ENCODE measurements around the gene HLA-DRB5. TPM values are rescaled to one million over a fixed set of nuclear protein-coding genes. Genes with fewer than 3 reads are reported as not detected.
"Not testable (repeated sequence)": the region's sequence is repeated elsewhere in the genome, so short reads cannot be mapped to it uniquely, and the experiment has no call there.

HLA-DRB5 gene
- total RNA-seq, 1 donor from 2014 or later: 3.4 TPM

DNA sequence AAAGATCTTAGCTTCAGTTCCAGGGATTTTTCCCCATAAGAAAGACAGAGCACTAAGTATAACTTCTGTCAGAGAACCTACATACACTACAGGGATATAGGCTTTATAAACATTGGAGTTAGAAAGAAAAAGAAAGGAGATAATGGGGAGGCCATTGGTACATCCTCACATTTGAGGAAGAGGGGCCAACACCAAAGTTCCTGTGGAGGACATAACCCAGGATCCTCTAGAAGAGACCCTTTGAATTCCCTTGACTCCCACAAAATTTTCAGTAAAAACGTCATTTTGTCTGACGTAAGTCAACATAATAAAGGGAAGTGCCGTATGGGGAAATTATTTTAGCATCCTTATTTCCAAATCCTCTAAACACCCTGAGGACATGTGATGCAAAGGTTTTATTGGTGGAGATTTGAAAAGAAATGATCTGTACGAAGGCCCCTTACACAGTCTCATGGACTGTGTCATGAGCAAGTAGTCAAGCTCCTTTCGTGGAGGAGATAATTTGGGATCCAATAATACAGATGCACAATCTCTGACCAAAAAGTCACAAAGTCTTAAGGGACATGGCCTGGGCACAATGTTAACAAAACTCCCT lies 57.2 kb downstream of the HLA-DRB5 start:
- Histone ChIP-seq H3K4me1 (no peaks in the 10 kb centered on the region), H3F3A (ENCODE audit: low read depth) (no peaks in the 10 kb centered on the region), H3K9ac (no peak overlapping the region), H3K27me3 (no peaks in the 10 kb centered on the region), H3K27ac (no peak overlapping the region), H4K20me1 (ENCODE audit: low read depth) (no peaks in the 10 kb centered on the region), H3K36me3 (no peaks in the 10 kb centered on the region), H2AFZ (replicated peaks) (peak overlapping the region; percentile 94), H3K79me2 (ENCODE audit: low read depth) (no peaks in the 10 kb centered on the region), H3K4me3 (no peak overlapping the region), H3K4me2 (no peak overlapping the region), H3K9me3 (ENCODE audit: low read depth) (no peaks in the 10 kb centered on the region)
- Mint-ChIP-seq H3K27me3 (ENCODE audit: insufficient read depth, low read depth) (peaks cover 7% of the 10 kb centered on the region), H3K4me1 (no peaks in the 10 kb centered on the region), H3K4me3 (no peak overlapping the region), H3K9me3 (peaks cover 6% of the 10 kb centered on the region), H3K36me3 (no peaks in the 10 kb centered on the region), H3K27ac (no peak overlapping the region)
- no peak for DNase-seq (ENCODE audit: low spot score)
- TF ChIP-seq EZH2phosphoT487 (IDR thresholded peaks at IDR 0.05) (no peak), CTCF (IDR thresholded peaks at IDR 0.05) (no peak), EZH2 (IDR thresholded peaks at IDR 0.05) (no peak)

GRCh38 chr6:32467743-32468503 lies 62.2 kb downstream of the HLA-DRB5 start:
- H3K36me3 ChIP-seq, H3K4me3 ChIP-seq, H3K9me3 Mint-ChIP-seq: not testable (repeated sequence)

More at GRCh38 chr6:32467743-32468503, 62.2 kb downstream of the HLA-DRB5 start:
- not testable (repeated sequence) for H3K4me2 ChIP-seq; H3K79me2 ChIP-seq (ENCODE audit: low read depth); H3K9me3 ChIP-seq (ENCODE audit: low read depth); H3K36me3 Mint-ChIP-seq; H4K20me1 ChIP-seq (ENCODE audit: low read depth); H3K4me3 Mint-ChIP-seq; H3K4me1 ChIP-seq; H3K27me3 Mint-ChIP-seq (ENCODE audit: insufficient read depth, low read depth); H3K9ac ChIP-seq; H3F3A ChIP-seq (ENCODE audit: low read depth); H2AFZ ChIP-seq (replicated peaks); H3K27ac Mint-ChIP-seq; DNase-seq (ENCODE audit: low spot score); H3K27me3 ChIP-seq; H3K27ac ChIP-seq; H3K4me1 Mint-ChIP-seq

Small RNAs within 50 kb of the gene (small RNA-seq; reads per million reads assigned to genes)
- not detected for gene RNU1-61P

Other genes with a start within 250 kb of the HLA-DRB5 start
- gene TSBP1, start 158.4 kb downstream of the HLA-DRB5 start, total RNA-seq (ENCODE audit: low replicate concordance): not detected in 2 replicates
- gene BTNL2, start 123.1 kb downstream of the HLA-DRB5 start, total RNA-seq (ENCODE audit: low replicate concordance): not detected in 2 replicates
- gene HLA-DRA, start 90.4 kb downstream of the HLA-DRB5 start, total RNA-seq (ENCODE audit: low replicate concordance): 1.8 and 2.3 TPM in 2 replicates
- gene HLA-DRB1, start 59.6 kb upstream of the HLA-DRB5 start, total RNA-seq (ENCODE audit: low replicate concordance): 4.7 and 15.1 TPM in 2 replicates
- gene HLA-DQA1, start 107.1 kb upstream of the HLA-DRB5 start, total RNA-seq (ENCODE audit: low replicate concordance): not detected in 2 replicates
- gene HLA-DQB1, start 136.4 kb upstream of the HLA-DRB5 start, total RNA-seq (ENCODE audit: low replicate concordance): 4.7 and 6.6 TPM in 2 replicates
- not detected in 2 replicates for gene HLA-DQA2, start 211.1 kb upstream of the HLA-DRB5 start, total RNA-seq (ENCODE audit: low replicate concordance)
- gene HLA-DQB2, start 233.2 kb upstream of the HLA-DRB5 start, total RNA-seq (ENCODE audit: low replicate concordance): not detected in 2 replicates

All from neural progenitor cell (in vitro differentiated cells).